Activated naive CD4-positive, alpha-beta T cell treated with anti-CD3 and anti-CD28 coated beads, Interleukin-2, amount 50 U/mL, for 24 hours (primary cell): ENCODE results near the gene ABLIM3.
A peak's percentile ranks its signal among the peaks of the same experiment; 100 is the strongest.

Source experiments
- H3K27ac Mint-ChIP-seq: one replicate; pipeline ENCODE4 v1.8.0; 2021; ENCODE audit warnings: mild to moderate bottlenecking, mixed read lengths
- H3K27me3 Mint-ChIP-seq: one replicate; pipeline ENCODE4 v1.8.0; 2021; ENCODE audit warnings: mixed read lengths
- H3K36me3 Mint-ChIP-seq: one replicate; pipeline ENCODE4 v1.8.0; 2021; ENCODE audit warnings: mixed read lengths
- H3K4me1 Mint-ChIP-seq: one replicate; pipeline ENCODE4 v1.8.0; 2021; ENCODE audit warnings: mixed read lengths
- H3K4me3 Mint-ChIP-seq: one replicate; pipeline ENCODE4 v1.8.0; 2021; ENCODE audit warnings: mild to moderate bottlenecking, mixed read lengths
- H3K9me3 Mint-ChIP-seq: one replicate; pipeline ENCODE4 v1.8.0; 2021; ENCODE audit warnings: mixed read lengths

Gene ABLIM3

DNA sequence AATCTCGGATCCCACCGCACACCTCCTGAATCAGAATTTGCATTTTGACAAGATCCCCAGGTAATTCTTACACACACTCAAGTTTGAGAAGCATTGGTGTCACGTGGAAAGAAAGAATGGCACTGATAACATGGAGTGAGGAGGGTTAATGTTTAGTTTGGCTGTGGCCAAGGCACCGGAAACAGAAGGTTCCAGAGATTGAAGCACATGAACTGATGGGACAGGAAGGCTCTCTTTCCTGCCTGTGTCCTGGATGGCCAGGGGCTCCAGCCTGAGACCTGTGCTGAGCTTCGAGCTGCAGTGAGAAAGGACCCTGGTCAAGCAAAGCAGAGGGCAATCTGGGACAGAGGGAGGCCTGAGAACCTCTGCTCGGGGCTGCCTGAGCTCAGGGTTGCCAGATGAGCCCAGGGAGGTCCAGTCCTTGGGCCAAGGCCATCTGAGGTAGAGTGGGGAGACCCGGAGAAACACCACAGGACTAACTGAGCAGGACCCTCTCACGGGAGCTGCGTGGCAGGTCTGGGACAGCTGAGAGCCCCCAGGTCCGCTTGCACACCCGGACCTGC, 157.6 kb downstream of the ABLIM3 start:
- no peaks in the 10 kb centered on the region for H3K36me3 Mint-ChIP-seq
- no peaks in the 10 kb centered on the region for H3K27me3 Mint-ChIP-seq
- peaks cover 56% of the 10 kb centered on the region for H3K4me1 Mint-ChIP-seq
- H3K9me3 Mint-ChIP-seq, result no peaks in the 10 kb centered on the region
- peak overlapping the region; percentile 20 for H3K4me3 Mint-ChIP-seq
- H3K27ac Mint-ChIP-seq, result peak overlapping the region; percentile 10

DNA sequence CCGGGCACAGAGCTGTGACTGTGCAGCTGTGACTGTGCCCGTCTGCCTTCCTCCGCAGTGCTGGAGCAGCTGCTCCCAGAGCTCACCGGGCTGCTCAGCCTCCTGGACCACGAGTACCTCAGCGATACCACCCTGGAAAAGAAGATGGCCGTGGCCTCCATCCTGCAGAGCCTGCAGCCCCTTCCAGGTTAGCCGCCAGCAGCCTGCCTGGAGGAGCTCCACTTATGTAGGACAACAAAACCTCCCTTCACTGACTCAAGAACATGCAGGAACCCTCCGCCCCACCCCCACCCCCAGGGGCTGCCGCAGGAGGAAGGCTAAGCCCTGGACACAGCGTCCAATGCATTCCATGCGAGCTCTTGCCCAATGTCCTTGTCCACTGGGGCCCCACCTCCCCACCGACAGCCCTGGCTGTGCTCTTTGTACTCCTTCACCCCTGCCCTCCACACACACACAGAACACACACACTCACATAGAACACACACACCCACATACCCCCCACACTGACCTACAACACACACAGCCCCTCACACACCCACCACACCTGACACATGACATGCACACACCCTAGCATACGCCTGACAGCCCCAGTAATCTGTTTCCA, 158.3 kb downstream of the ABLIM3 start:
- Mint-ChIP-seq H3K4me1 (peaks cover 52% of the 10 kb centered on the region), H3K36me3 (no peaks in the 10 kb centered on the region), H3K27me3 (no peaks in the 10 kb centered on the region), H3K4me3 (no peak overlapping the region), H3K9me3 (no peaks in the 10 kb centered on the region), H3K27ac (no peak overlapping the region)

- H3K9me3 Mint-ChIP-seq, result no peaks in the 10 kb centered on the region
- no peaks in the 10 kb centered on the region for H3K36me3 Mint-ChIP-seq
- H3K4me1 Mint-ChIP-seq, result peaks cover 44% of the 10 kb centered on the region
- no peaks in the 10 kb centered on the region for H3K27me3 Mint-ChIP-seq
- H3K4me3 Mint-ChIP-seq, result no peak overlapping the region
- no peak overlapping the region for H3K27ac Mint-ChIP-seq
These were observed 159.1 kb downstream of the ABLIM3 start for GRCh38 chr5:149300441-149300840.

- H3K27ac Mint-ChIP-seq, result no peak overlapping the region
- no peak overlapping the region for H3K4me3 Mint-ChIP-seq
- H3K27me3 Mint-ChIP-seq, result no peaks in the 10 kb centered on the region
- no peaks in the 10 kb centered on the region for H3K9me3 Mint-ChIP-seq
- H3K4me1 Mint-ChIP-seq, result peaks cover 37% of the 10 kb centered on the region
- H3K36me3 Mint-ChIP-seq, result no peaks in the 10 kb centered on the region
These were observed 159.9 kb downstream of the ABLIM3 start for GRCh38 chr5:149301049-149301743.

- no peaks in the 10 kb centered on the region for H3K9me3 Mint-ChIP-seq
- H3K4me3 Mint-ChIP-seq, result no peak overlapping the region
- H3K36me3 Mint-ChIP-seq, result no peaks in the 10 kb centered on the region
- no peaks in the 10 kb centered on the region for H3K27me3 Mint-ChIP-seq
- H3K4me1 Mint-ChIP-seq, result peaks cover 30% of the 10 kb centered on the region
- H3K27ac Mint-ChIP-seq, result no peak overlapping the region
These were observed 160.6 kb downstream of the ABLIM3 start for GRCh38 chr5:149301744-149302380.

DNA sequence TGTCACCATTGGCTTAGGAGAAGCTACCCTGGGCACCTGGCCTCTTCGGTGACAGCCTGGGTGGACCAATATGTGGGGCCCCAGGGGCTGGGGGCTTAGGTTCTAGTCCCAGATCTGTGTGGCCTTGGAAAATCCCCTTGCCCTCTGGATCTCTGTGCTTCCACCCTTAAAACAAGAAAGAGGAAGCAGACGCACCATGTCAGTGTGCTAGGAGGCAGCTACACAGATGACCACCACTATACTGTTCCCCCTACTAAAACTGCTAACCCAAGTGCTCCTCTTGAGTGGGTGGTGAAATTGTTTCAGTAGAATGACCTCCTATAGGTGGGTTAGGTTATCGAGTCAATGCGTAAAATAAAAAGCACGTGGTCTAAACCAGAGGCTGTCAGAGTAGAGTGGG, 161.3 kb downstream of the ABLIM3 start:
- Mint-ChIP-seq H3K27me3 (no peaks in the 10 kb centered on the region), H3K36me3 (no peaks in the 10 kb centered on the region), H3K27ac (no peak overlapping the region), H3K4me3 (no peak overlapping the region), H3K9me3 (no peaks in the 10 kb centered on the region), H3K4me1 (peaks cover 25% of the 10 kb centered on the region)

GRCh38 chr5:149303210-149303609, 161.9 kb downstream of the ABLIM3 start:
- no peak overlapping the region for H3K4me3 Mint-ChIP-seq
- H3K4me1 Mint-ChIP-seq, result peaks cover 19% of the 10 kb centered on the region

DNA sequence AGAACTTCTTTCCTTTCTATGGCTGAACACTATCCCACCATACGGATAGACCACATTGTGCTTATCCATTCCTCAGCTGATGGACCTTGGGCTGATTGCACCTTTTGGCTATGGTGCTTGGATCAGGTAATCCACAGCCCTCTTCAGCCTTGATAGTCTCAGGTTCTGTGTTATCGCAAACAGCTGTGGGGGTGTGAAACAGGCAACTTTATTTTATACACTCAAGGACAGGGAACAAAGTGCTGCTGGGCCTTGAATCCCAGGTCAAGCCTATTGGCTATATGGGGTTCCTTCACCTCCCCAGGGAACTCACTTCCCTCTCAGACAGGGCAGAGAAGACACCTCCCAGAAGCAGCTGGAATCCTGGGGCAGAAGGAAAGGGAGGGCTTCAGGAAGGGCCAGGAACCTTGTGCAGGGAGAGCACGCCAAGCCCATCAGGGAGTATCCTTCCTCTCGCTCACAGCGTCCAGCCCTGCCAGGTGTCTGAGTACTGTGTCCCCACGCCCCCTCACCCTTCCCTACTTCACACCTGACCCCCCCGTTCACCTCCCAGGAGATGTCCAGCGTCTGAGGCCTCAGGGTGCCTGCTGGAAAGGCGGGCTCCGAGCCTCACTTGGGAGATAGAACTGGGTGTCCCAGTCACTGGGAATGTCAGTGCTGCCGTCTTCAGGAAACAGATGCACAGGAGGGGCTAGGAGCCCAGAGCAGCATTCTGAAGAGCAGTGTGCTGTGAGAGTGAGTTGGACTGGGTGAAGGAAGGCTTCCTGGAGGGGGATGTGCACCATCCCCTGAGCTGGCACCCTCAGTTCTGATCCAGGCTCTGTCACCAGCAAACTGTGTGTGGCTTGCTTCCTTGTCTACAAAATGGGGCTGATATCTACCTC, 163.1 kb downstream of the ABLIM3 start:
- no peaks in the 10 kb centered on the region for H3K27me3 Mint-ChIP-seq
- H3K36me3 Mint-ChIP-seq, result no peaks in the 10 kb centered on the region
- H3K4me3 Mint-ChIP-seq, result no peak overlapping the region
- H3K4me1 Mint-ChIP-seq, result peaks cover 9% of the 10 kb centered on the region
- H3K27ac Mint-ChIP-seq, result no peak overlapping the region
- H3K9me3 Mint-ChIP-seq, result no peaks in the 10 kb centered on the region

More at GRCh38 chr5:149303210-149303609, 161.9 kb downstream of the ABLIM3 start:
- H3K27ac Mint-ChIP-seq, result no peak overlapping the region
- no peaks in the 10 kb centered on the region for H3K36me3 Mint-ChIP-seq
- no peaks in the 10 kb centered on the region for H3K9me3 Mint-ChIP-seq
- no peaks in the 10 kb centered on the region for H3K27me3 Mint-ChIP-seq

GRCh38 chr5:149309354-149309753, 168.1 kb downstream of the ABLIM3 start:
- H3K36me3 Mint-ChIP-seq, result no peaks in the 10 kb centered on the region
- no peaks in the 10 kb centered on the region for H3K9me3 Mint-ChIP-seq
- H3K4me1 Mint-ChIP-seq, result peaks cover 3% of the 10 kb centered on the region
- no peak overlapping the region for H3K27ac Mint-ChIP-seq
- H3K4me3 Mint-ChIP-seq, result no peak overlapping the region
- no peaks in the 10 kb centered on the region for H3K27me3 Mint-ChIP-seq
